Endodermal cell (in vitro differentiated cells): ENCODE data around the gene GPA33. TPM values are rescaled to one million over a fixed set of nuclear protein-coding genes. Genes with fewer than 3 reads are reported as not detected.
A peak's percentile ranks its signal among the peaks of the same experiment; 100 is the strongest.

Experiments
- DNase-seq: peaks from one replicate; pipeline ENCODE4 v3.0.0-alpha.2; 2017
- H3K27ac ChIP-seq: 2 replicates; pipeline ENCODE4 v1.5.1; 2013; ENCODE audit warnings: mild to moderate bottlenecking, low read depth, low read length, moderate library complexity
- H3K27me3 ChIP-seq: 2 replicates; pipeline ENCODE4 v1.6.1; 2013; ENCODE audit warnings: mild to moderate bottlenecking, low read length, moderate library complexity; ENCODE audit not compliant: insufficient read depth, control insufficient read depth, poor library complexity, severe bottlenecking
- H3K36me3 ChIP-seq: 2 replicates; pipeline ENCODE4 v1.7.0; 2013; ENCODE audit warnings: mild to moderate bottlenecking, low read length, moderate library complexity; ENCODE audit not compliant: control insufficient read depth, insufficient read depth
- H3K4me1 ChIP-seq: one replicate; pipeline ENCODE4 v1.7.0; 2013; ENCODE audit warnings: low read length; ENCODE audit not compliant: control insufficient read depth, insufficient read depth
- H3K4me3 ChIP-seq: 2 replicates; pipeline ENCODE4 v1.5.1; 2013; ENCODE audit warnings: mild to moderate bottlenecking, low read length, moderate library complexity
- H3K9ac ChIP-seq: 2 replicates; pipeline ENCODE4 v1.6.1; 2013; ENCODE audit warnings: mild to moderate bottlenecking, low read length, moderate library complexity; ENCODE audit not compliant: poor library complexity, severe bottlenecking; ENCODE audit errors: extremely low read depth
- H3K9me3 ChIP-seq: 2 replicates; pipeline ENCODE4 v1.6.1; 2013; ENCODE audit warnings: mild to moderate bottlenecking, low read length, moderate library complexity; ENCODE audit not compliant: control insufficient read depth
- H3K27ac Mint-ChIP-seq: 2 replicates; pipeline ENCODE4 v1.8.0; 2020; ENCODE audit warnings: mixed read lengths
- H3K27me3 Mint-ChIP-seq: 2 replicates; pipeline ENCODE4 v1.8.0; 2021; ENCODE audit warnings: mild to moderate bottlenecking, mixed read lengths; ENCODE audit not compliant: insufficient read depth
- H3K36me3 Mint-ChIP-seq: 2 replicates; pipeline ENCODE4 v1.8.0; 2020; ENCODE audit warnings: low read depth, mixed read lengths
- H3K4me1 Mint-ChIP-seq: 2 replicates; pipeline ENCODE4 v1.8.0; 2020; ENCODE audit warnings: mixed read lengths
- H3K4me3 Mint-ChIP-seq: 2 replicates; pipeline ENCODE4 v1.8.0; 2020; ENCODE audit warnings: mild to moderate bottlenecking, moderate library complexity, mixed read lengths
- H3K9me3 Mint-ChIP-seq: 2 replicates; pipeline ENCODE4 v1.8.0; 2020; ENCODE audit warnings: mild to moderate bottlenecking, mixed read lengths
- CTCF ChIP-seq: fragments of 200-600 bp; sonication (generic); conservative IDR thresholded peaks from 2 replicates; pipeline ENCODE4 v1.5.0; 2021; ENCODE audit warnings: antibody characterized with exemption, mild to moderate bottlenecking
- WGBS, 2 experiments: methylation state at CpG; one replicate each; pipeline versions ENCODE4 v1.1.5 to v1.1.7; 2013; ENCODE audit warnings: missing lambda C conversion rate in 2 of 2, mixed read lengths in 1 of 2; ENCODE audit not compliant: insufficient coverage in 1 of 2, insufficient read length in 1 of 2; 5-methylcytosine and 5-hydroxymethylcytosine counted together
- total RNA-seq, 2 donors: library from RNA; stranded (reverse); fragmentation: NEBNext Ultra II Directional in 1 of 2; extraction: Animal tissue kit (Norgen Biotek cat#: 25700) in 1 of 2; gene quantifications; 2 replicates in 1 of 2; 3 replicates in 1 of 2; pipeline ENCODE4 v1.2.1, GENCODE V29; 2021

Gene GPA33
- total RNA-seq, 2 donors from 2014 or later = 0.37 to 1.5 TPM

GRCh38 chr1:167054946-167055630 is 35.1 kb downstream of the GPA33 start:
- Mint-ChIP-seq H3K36me3 (no peaks in the 10 kb centered on the region), H3K27ac (no peak overlapping the region), H3K4me1 (peaks cover 7% of the 10 kb centered on the region), H3K4me3 (no peak overlapping the region), H3K9me3 (no peaks in the 10 kb centered on the region), H3K27me3 (peaks cover 5% of the 10 kb centered on the region)
- H3K27ac ChIP-seq = no peak overlapping the region
- no peak overlapping the region for H3K9ac ChIP-seq
- no peaks in the 10 kb centered on the region for H3K27me3 ChIP-seq
- no peak for DNase-seq
- H3K4me1 ChIP-seq = no peaks in the 10 kb centered on the region
- H3K9me3 ChIP-seq = no peaks in the 10 kb centered on the region
- no peak overlapping the region for H3K4me3 ChIP-seq
- TF ChIP-seq CTCF = no peak
- H3K36me3 ChIP-seq = no peaks in the 10 kb centered on the region
- 92 to 96% methylated on average over 12 to 14 of the region's 14 CpGs for WGBS, 2 experiments

GRCh38 chr1:167054531-167054930 is 35.6 kb downstream of the GPA33 start:
- Mint-ChIP-seq H3K9me3 (no peaks in the 10 kb centered on the region), H3K27ac (no peak overlapping the region), H3K27me3 (peaks cover 5% of the 10 kb centered on the region), H3K4me3 (no peak overlapping the region), H3K4me1 (peaks cover 7% of the 10 kb centered on the region), H3K36me3 (no peaks in the 10 kb centered on the region)
- no peak for TF ChIP-seq CTCF
- Histone ChIP-seq H3K9ac (no peak overlapping the region), H3K9me3 (no peaks in the 10 kb centered on the region), H3K36me3 (no peaks in the 10 kb centered on the region), H3K4me3 (no peak overlapping the region), H3K4me1 (no peaks in the 10 kb centered on the region), H3K27ac (no peak overlapping the region), H3K27me3 (no peaks in the 10 kb centered on the region)
- WGBS, 2 experiments = 89 to 93% methylated on average over 3 of the region's 3 CpGs
- DNase-seq = no peak

- H3K36me3 ChIP-seq = no peaks in the 10 kb centered on the region
- Mint-ChIP-seq H3K4me3 (no peak overlapping the region), H3K9me3 (no peaks in the 10 kb centered on the region), H3K4me1 (no peaks in the 10 kb centered on the region), H3K27me3 (peaks cover 7% of the 10 kb centered on the region), H3K27ac (no peak overlapping the region), H3K36me3 (no peaks in the 10 kb centered on the region)
- no peak overlapping the region for H3K27ac ChIP-seq
- no peak overlapping the region for H3K4me3 ChIP-seq
- WGBS, 2 experiments = 74 to 79% methylated on average over 5 to 8 of the region's 8 CpGs
- peak; percentile 86 for DNase-seq
- H3K9me3 ChIP-seq = no peaks in the 10 kb centered on the region
- no peaks in the 10 kb centered on the region for H3K27me3 ChIP-seq
- TF ChIP-seq CTCF = peak; percentile 92
- H3K4me1 ChIP-seq = no peaks in the 10 kb centered on the region
- no peak overlapping the region for H3K9ac ChIP-seq
Measured at GRCh38 chr1:167052389-167052788, 37.8 kb downstream of the GPA33 start.
